Fibroblast of lung (primary cell): ENCODE data around the gene SPATA19. TPM values are rescaled to one million over a fixed set of nuclear protein-coding genes. Genes with fewer than 3 reads are reported as not detected.

ENCODE experiments used
- DNase-seq, 2 donors: peaks; one replicate each; pipeline versions ENCODE4 v3.0.0 to v3.0.0-alpha.2; 2010; ENCODE audit warnings: low read depth in 2 of 2
- H2AFZ ChIP-seq: 2 replicates; pipeline ENCODE4 v1.5.1; 2012; ENCODE audit warnings: low read length, control low read depth, inconsistent platforms
- H3K27ac ChIP-seq: 2 replicates; pipeline ENCODE4 v1.5.1; 2011; ENCODE audit warnings: low read length, control low read depth; ENCODE audit not compliant: insufficient read depth
- H3K27me3 ChIP-seq: 2 replicates; pipeline ENCODE4 v1.5.1; 2011; ENCODE audit warnings: mild to moderate bottlenecking, low read length; ENCODE audit not compliant: control insufficient read depth, insufficient read depth
- H3K36me3 ChIP-seq: 2 replicates; pipeline ENCODE4 v1.5.1; 2011; ENCODE audit warnings: low read length; ENCODE audit not compliant: control insufficient read depth, insufficient read depth
- H3K4me1 ChIP-seq: 2 replicates; pipeline ENCODE4 v1.5.1; 2011; ENCODE audit warnings: low read length; ENCODE audit not compliant: control insufficient read depth, insufficient read depth; ENCODE audit errors: extremely low read depth
- H3K4me2 ChIP-seq: 2 replicates; pipeline ENCODE4 v1.5.1; 2011; ENCODE audit warnings: low read length, control low read depth; ENCODE audit not compliant: insufficient read depth; ENCODE audit errors: extremely low read depth
- H3K4me3 ChIP-seq, 4 experiments: fragments of 200-600 bp in 1 of 4; sonication (generic) in 1 of 4; replicated peaks in 1 of 4; 2 replicates each; pipeline ENCODE4 v1.5.1; 2011 to 2016; ENCODE audit warnings: low read length in 4 of 4, low read depth in 3 of 4, mild to moderate bottlenecking in 3 of 4, control low read depth in 2 of 4, inconsistent platforms in 1 of 4, mixed read lengths in 1 of 4; ENCODE audit not compliant: insufficient read depth in 1 of 4; ENCODE audit errors: control extremely low read depth in 1 of 4
- H3K79me2 ChIP-seq: 2 replicates; pipeline ENCODE4 v1.5.1; 2012; ENCODE audit warnings: mild to moderate bottlenecking, low read length, inconsistent platforms; ENCODE audit not compliant: control insufficient read depth, insufficient read depth
- H3K9ac ChIP-seq: 2 replicates; pipeline ENCODE4 v1.5.1; 2011; ENCODE audit warnings: mild to moderate bottlenecking, low read length, control low read depth; ENCODE audit not compliant: insufficient read depth
- H3K9me3 ChIP-seq: 2 replicates; pipeline ENCODE4 v1.5.1; 2012; ENCODE audit warnings: low read depth, low read length; ENCODE audit not compliant: control insufficient read depth, insufficient read depth
- H4K20me1 ChIP-seq: 2 replicates; pipeline ENCODE4 v1.5.1; 2011; ENCODE audit warnings: low read length; ENCODE audit not compliant: control insufficient read depth, insufficient read depth; ENCODE audit errors: extremely low read depth
- CTCF ChIP-seq, 2 donors: IDR thresholded peaks in 1 of 2; conservative IDR thresholded peaks in 1 of 2; 1 replicate in 1 of 2; 2 replicates in 1 of 2; pipeline ENCODE4 v1.5.1; 2011 to 2012; ENCODE audit warnings: low read length in 2 of 2, control low read depth in 1 of 2, inconsistent platforms in 1 of 2, low read depth in 1 of 2, mild to moderate bottlenecking in 1 of 2
- EZH2 ChIP-seq: IDR thresholded peaks from 2 replicates; pipeline ENCODE4 v1.5.1; 2012; ENCODE audit warnings: low read length, control low read depth, mild to moderate bottlenecking; ENCODE audit errors: missing control alignments
- polyA plus RNA-seq, 2 donors: library from polyadenylated mRNA; depleted of rRNA in 1 of 2; stranded (reverse) in 1 of 2; unstranded in 1 of 2; fragments of >200 nt; gene quantifications; 2 replicates each; pipeline ENCODE4 v1.2.1, GENCODE V29; 2011 to 2012; ENCODE audit warnings: missing spikeins in 1 of 2
- total RNA-seq: library from RNA; depleted of rRNA; stranded (reverse); fragments of >200 nt; gene quantifications from 2 replicates; pipeline ENCODE4 v1.2.1, GENCODE V29; 2014

Gene SPATA19
- total and polyA plus RNA-seq, 2 donors (not counting 1 experiment from before 2014, with no cell fraction given), result not detected

- Histone ChIP-seq H3K9me3 (no peaks in the 10 kb centered on the region), H3K4me2 (no peak overlapping the region), H3K9ac (no peak overlapping the region), H3K27me3 (no peaks in the 10 kb centered on the region), H4K20me1 (no peaks in the 10 kb centered on the region), H3K4me3 (no peak overlapping the region), H3K79me2 (no peaks in the 10 kb centered on the region), H3K27ac (no peak overlapping the region), H2AFZ (no peak overlapping the region), H3K36me3 (no peaks in the 10 kb centered on the region), H3K4me1 (no peaks in the 10 kb centered on the region)
- TF ChIP-seq EZH2 (no peak), CTCF (conservative IDR thresholded peaks at IDR 0.05 in 1 of 2, IDR thresholded peaks at IDR 0.05 in 1 of 2; ENCODE audit: low read depth in 1 of 2, low read length in 2 of 2) (no peak)
- no peak for DNase-seq
Observed at GRCh38 chr11:133828871-133829270, 16.4 kb downstream of the SPATA19 start.

- no peak overlapping the region for H3K4me3 ChIP-seq
- H2AFZ ChIP-seq, result no peak overlapping the region
- no peaks in the 10 kb centered on the region for H3K27me3 ChIP-seq
- no peaks in the 10 kb centered on the region for H3K4me1 ChIP-seq
- no peak overlapping the region for H3K4me2 ChIP-seq
- H3K27ac ChIP-seq, result no peak overlapping the region
- H4K20me1 ChIP-seq, result no peaks in the 10 kb centered on the region
- H3K36me3 ChIP-seq, result no peaks in the 10 kb centered on the region
- TF ChIP-seq CTCF (conservative IDR thresholded peaks at IDR 0.05 in 1 of 2, IDR thresholded peaks at IDR 0.05 in 1 of 2; ENCODE audit: low read depth in 1 of 2, low read length in 2 of 2) (no peak), EZH2 (no peak)
- H3K9ac ChIP-seq, result no peak overlapping the region
- H3K9me3 ChIP-seq, result no peaks in the 10 kb centered on the region
- no peaks in the 10 kb centered on the region for H3K79me2 ChIP-seq
- no peak for DNase-seq
Observed at GRCh38 chr11:133827556-133827955, 17.8 kb downstream of the SPATA19 start.

GRCh38 chr11:133826866-133827265 is 18.4 kb downstream of the SPATA19 start:
- Histone ChIP-seq H3K79me2 (no peaks in the 10 kb centered on the region), H3K4me1 (no peaks in the 10 kb centered on the region), H3K9ac (no peak overlapping the region), H3K4me3 (no peak overlapping the region), H4K20me1 (no peaks in the 10 kb centered on the region), H3K27ac (no peak overlapping the region), H3K9me3 (no peaks in the 10 kb centered on the region), H3K4me2 (no peak overlapping the region), H2AFZ (no peak overlapping the region), H3K36me3 (no peaks in the 10 kb centered on the region), H3K27me3 (no peaks in the 10 kb centered on the region)
- no peak for TF ChIP-seq EZH2
- TF ChIP-seq CTCF (conservative IDR thresholded peaks at IDR 0.05 in 1 of 2, IDR thresholded peaks at IDR 0.05 in 1 of 2; ENCODE audit: low read depth in 1 of 2, low read length in 2 of 2), result no peak
- no peak for DNase-seq
